Neutrophil (primary cell): Measurements from ENCODE around the gene GRIN2D.

Experiments used
- H3K27ac ChIP-seq: fragments of 200-600 bp; sonication (generic); 2 replicates; pipeline ENCODE4 v1.5.1; 2016; ENCODE audit warnings: mild to moderate bottlenecking, moderate library complexity
- H3K27me3 ChIP-seq: fragments of 200-600 bp; sonication (generic); 2 replicates; pipeline ENCODE4 v1.6.0; 2016; ENCODE audit warnings: mild to moderate bottlenecking
- H3K36me3 ChIP-seq: fragments of 200-600 bp; sonication (generic); 2 replicates; pipeline ENCODE4 v1.5.1; 2017
- H3K4me1 ChIP-seq, 2 experiments: fragments of 200-600 bp in 1 of 2; sonication (generic) in 1 of 2; 1 replicate in 1 of 2; 2 replicates in 1 of 2; pipeline versions ENCODE4 v1.5.1 to v1.6.1; 2013 to 2016; ENCODE audit warnings: low read depth in 1 of 2, low read length in 1 of 2, mild to moderate bottlenecking in 1 of 2, moderate library complexity in 1 of 2; ENCODE audit not compliant: control insufficient read depth in 1 of 2, insufficient read depth in 1 of 2
- H3K4me3 ChIP-seq, 2 experiments: fragments of 200-600 bp in 1 of 2; sonication (generic) in 1 of 2; 1 replicate in 1 of 2; 2 replicates in 1 of 2; pipeline ENCODE4 v1.5.1; 2013 to 2016; ENCODE audit warnings: low read depth in 1 of 2, low read length in 1 of 2, mild to moderate bottlenecking in 1 of 2, moderate library complexity in 1 of 2
- H3K9me3 ChIP-seq: fragments of 200-600 bp; sonication (generic); 2 replicates; pipeline ENCODE4 v1.5.1; 2016
- CTCF ChIP-seq: fragments of 200-600 bp; sonication (generic); IDR thresholded peaks from 2 replicates; pipeline ENCODE4 v1.5.1; 2016; ENCODE audit warnings: antibody characterized with exemption

The GRIN2D gene

GRCh38 chr19:48428670-48429069 lies 35.2 kb downstream of the GRIN2D start:
- Histone ChIP-seq H3K4me1 (peaks cover 5 to 8% of the 10 kb centered on the region in 2 experiments), H3K27me3 (no peaks in the 10 kb centered on the region), H3K4me3 (no peak overlapping the region), H3K36me3 (no peaks in the 10 kb centered on the region), H3K9me3 (no peaks in the 10 kb centered on the region), H3K27ac (no peak overlapping the region)
- no peak for TF ChIP-seq CTCF

- no peaks in the 10 kb centered on the region for H3K9me3 ChIP-seq
- H3K27ac ChIP-seq: no peak overlapping the region
- no peak for TF ChIP-seq CTCF
- no peaks in the 10 kb centered on the region for H3K36me3 ChIP-seq
- no peak overlapping the region for H3K4me3 ChIP-seq
- H3K4me1 ChIP-seq: no peaks in the 10 kb centered on the region
- H3K27me3 ChIP-seq: peaks cover 16% of the 10 kb centered on the region
Measured at GRCh38 chr19:48433337-48433736, 39.9 kb downstream of the GRIN2D start.

- Histone ChIP-seq H3K4me1 (no peaks in the 10 kb centered on the region), H3K27me3 (peaks cover 35% of the 10 kb centered on the region), H3K27ac (no peak overlapping the region), H3K9me3 (no peaks in the 10 kb centered on the region), H3K36me3 (no peaks in the 10 kb centered on the region), H3K4me3 (no peak overlapping the region)
- no peak for TF ChIP-seq CTCF
Measured at GRCh38 chr19:48436586-48436985, 43.1 kb downstream of the GRIN2D start.

GRCh38 chr19:48441360-48442050 lies 48.0 kb downstream of the GRIN2D start:
- Histone ChIP-seq H3K27ac (no peak overlapping the region), H3K9me3 (no peaks in the 10 kb centered on the region), H3K27me3 (peaks cover 70% of the 10 kb centered on the region), H3K36me3 (no peaks in the 10 kb centered on the region), H3K4me3 (no peak overlapping the region), H3K4me1 (peaks cover 23 to 27% of the 10 kb centered on the region in 2 experiments)
- TF ChIP-seq CTCF: no peak

GRCh38 chr19:48442116-48443035 lies 48.9 kb downstream of the GRIN2D start:
- Histone ChIP-seq H3K36me3 (no peaks in the 10 kb centered on the region), H3K4me1 (peaks cover 25 to 27% of the 10 kb centered on the region in 2 experiments), H3K4me3 (no peak overlapping the region), H3K27me3 (peaks cover 63% of the 10 kb centered on the region), H3K27ac (no peak overlapping the region), H3K9me3 (no peaks in the 10 kb centered on the region)
- TF ChIP-seq CTCF: no peak
